Fibroblast of pulmonary artery (primary cell): ENCODE data around the gene DECR2.
A peak's percentile ranks its signal among the peaks of the same experiment; 100 is the strongest.

ENCODE experiments used
- DNase-seq: peaks from one replicate; pipeline ENCODE4 v3.0.0-alpha.2; 2010; ENCODE audit warnings: low read depth
- H3K4me3 ChIP-seq: replicated peaks from 2 replicates; pipeline ENCODE4 v1.5.1; 2011; ENCODE audit warnings: low read depth, mild to moderate bottlenecking, control low read depth, low read length, moderate library complexity
- TF ChIP-seq, protein P1 (sequence below): IDR thresholded peaks from 2 replicates; pipeline ENCODE4 v1.5.1; 2011; ENCODE audit warnings: mild to moderate bottlenecking, control low read depth, low read length, inconsistent platforms; ENCODE audit errors: missing control alignments

DECR2 gene

DNA sequence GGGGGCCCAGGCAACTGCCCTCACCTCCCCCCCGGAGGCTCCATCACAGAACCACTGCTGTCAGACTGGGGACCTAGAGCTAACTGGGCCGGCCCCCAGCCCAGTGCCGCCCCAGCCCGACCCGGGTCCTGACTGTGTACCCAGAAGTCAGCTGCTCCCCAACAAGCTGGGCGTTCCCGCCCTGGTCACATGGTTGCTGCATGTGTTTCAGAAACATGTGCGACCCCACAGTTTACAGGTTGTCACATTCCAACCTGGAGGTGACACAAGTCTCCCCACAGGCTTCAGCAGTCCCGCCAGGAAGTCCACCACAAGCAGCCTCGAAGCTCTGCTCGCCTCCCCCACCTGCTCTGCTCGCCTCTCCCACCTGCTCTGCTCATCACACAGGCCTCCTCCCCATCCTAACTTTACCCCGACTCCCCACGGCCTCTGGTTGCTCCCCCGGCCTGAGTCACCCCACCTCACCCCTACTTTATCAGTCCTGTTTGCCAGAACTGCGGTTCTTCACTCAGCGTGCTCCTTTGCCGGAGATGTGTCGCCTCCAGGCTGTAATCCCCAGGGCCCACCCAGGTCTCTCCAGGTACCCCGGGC lies 32.3 kb upstream of the DECR2 start:
- TF ChIP-seq, protein P1, sequence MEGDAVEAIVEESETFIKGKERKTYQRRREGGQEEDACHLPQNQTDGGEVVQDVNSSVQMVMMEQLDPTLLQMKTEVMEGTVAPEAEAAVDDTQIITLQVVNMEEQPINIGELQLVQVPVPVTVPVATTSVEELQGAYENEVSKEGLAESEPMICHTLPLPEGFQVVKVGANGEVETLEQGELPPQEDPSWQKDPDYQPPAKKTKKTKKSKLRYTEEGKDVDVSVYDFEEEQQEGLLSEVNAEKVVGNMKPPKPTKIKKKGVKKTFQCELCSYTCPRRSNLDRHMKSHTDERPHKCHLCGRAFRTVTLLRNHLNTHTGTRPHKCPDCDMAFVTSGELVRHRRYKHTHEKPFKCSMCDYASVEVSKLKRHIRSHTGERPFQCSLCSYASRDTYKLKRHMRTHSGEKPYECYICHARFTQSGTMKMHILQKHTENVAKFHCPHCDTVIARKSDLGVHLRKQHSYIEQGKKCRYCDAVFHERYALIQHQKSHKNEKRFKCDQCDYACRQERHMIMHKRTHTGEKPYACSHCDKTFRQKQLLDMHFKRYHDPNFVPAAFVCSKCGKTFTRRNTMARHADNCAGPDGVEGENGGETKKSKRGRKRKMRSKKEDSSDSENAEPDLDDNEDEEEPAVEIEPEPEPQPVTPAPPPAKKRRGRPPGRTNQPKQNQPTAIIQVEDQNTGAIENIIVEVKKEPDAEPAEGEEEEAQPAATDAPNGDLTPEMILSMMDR, result no peak
- peak overlapping the region; percentile 47 for H3K4me3 ChIP-seq
- DNase-seq, result no peak

DNA sequence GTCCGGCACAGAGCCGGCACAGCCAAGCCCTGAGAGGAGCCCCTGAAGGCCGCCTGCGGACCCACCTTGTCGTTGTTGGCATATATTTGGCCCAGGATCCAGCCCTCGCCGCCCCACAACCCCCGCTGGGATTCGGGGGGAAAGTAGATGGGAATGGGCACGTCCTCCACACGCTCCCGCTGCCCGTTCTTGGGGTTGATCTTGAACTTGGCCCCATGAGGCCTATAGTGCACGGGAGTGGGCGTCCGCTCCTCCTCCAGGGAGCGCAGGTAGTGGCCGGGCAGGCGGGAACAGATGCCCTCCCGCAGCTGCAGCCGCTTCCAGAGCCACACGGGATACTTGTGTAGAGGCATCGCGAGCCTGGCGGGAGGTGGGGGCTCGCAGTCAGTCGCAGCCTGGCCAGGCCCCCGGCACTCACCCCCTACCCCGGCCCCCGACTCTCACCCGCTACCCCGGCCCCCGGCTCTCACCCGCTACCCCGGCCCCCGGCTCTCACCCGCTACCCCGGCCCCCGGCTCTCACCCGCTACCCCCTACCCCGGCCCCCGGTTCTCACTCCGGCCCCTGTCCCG lies 31.7 kb upstream of the DECR2 start:
- peak overlapping the region; percentile 47 for H3K4me3 ChIP-seq
- no peak for DNase-seq
- TF ChIP-seq, protein P1, result no peak

DNA sequence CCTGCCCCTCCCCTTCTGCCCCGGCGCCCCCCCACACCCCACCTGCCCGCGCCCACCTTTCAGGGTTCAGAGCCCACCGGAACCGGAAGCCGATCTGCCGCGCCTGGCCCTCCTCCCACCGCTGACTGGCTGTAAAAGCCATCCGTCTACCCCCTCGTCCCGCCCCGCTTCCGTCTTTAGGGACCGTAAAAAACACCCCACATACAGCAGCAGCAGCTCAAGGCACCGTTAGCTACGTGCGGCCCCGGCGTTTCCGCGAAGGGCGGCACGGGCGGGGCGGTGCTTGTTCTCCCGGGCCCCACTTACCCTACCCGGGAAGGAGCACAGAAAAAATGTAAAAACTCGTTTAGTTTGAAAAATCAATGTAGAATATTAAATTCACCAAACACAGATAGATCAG lies 31.2 kb upstream of the DECR2 start, which contains the start of gene MRPL28:
Gene MRPL28 (minus strand): TSS at position 96 of the 400 bp plus-strand sequence. CDS start 320 bp downstream, outside the sequence.
- peak within 1 kb of the TSS; percentile 47 for H3K4me3 ChIP-seq
- TF ChIP-seq, protein P1, result no peak
- peak; percentile 96 for DNase-seq

DNA sequence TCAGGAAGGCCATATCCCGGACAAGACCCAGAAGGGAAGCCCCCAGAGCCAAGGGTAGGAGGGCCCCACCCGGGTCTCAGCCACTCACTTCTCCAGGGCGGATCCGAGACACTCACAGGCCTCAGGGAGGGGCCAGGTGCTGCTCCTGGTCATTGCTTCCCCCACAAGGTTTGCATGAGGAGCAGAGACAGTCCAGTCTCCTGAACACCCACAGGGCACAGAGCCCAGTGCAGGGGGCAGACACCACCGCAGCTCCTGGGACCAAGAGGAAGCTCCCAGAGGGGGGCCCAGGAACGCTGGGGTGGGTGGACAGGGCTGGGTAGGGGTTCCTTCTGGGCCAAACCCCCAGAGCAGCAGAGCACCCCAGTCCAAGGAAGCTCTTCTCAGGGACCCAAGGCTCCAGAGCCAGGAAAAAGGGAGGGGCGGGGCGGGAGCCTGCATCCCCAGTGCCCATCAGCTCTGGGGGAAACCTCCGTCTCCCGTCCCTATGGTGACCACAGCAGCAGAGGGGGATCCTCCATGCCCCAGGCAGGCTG lies 30.6 kb upstream of the DECR2 start:
- DNase-seq, result no peak
- peak overlapping the region; percentile 47 for H3K4me3 ChIP-seq
- TF ChIP-seq, protein P1, result no peak

DNA sequence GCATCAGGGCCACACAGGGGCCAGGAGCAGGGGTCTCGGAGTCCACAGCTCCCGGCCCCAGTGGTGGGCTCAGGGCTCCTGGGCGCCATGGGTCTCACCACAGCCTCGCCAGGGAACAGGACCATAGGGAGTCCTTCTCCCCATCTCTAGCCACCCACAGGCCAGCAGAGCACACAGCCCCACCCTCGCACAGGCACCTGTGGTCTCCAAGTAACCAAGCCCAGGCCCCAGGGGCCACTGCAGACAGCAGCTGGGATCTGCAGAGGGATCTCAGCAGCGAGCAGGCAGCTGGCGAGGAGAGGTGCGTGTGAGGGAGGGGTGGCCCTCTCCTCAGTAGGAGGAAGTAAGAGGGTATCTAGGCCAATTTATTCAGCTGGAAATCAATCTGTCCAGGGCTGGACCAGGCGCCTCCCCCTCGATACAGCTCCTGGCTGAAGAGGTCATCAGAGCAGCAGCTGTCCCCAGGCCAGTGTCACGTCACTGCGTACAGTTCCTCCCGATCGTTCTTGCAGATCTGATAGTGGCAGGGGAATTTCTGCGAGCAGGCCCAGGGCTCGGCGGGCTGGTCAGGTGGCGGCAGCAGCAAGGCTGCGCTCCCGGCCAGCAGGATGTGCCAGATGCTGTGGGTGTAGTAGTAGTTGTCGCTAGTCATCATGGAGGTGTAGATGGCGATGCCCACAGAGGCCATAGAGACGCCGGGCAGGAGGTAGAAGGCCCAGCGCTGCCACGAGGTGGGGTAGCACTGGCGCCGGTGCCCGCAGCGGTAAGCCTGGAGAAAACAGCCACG lies 30.0 kb upstream of the DECR2 start:
- DNase-seq, result no peak
- TF ChIP-seq, protein P1, result no peak

DNA sequence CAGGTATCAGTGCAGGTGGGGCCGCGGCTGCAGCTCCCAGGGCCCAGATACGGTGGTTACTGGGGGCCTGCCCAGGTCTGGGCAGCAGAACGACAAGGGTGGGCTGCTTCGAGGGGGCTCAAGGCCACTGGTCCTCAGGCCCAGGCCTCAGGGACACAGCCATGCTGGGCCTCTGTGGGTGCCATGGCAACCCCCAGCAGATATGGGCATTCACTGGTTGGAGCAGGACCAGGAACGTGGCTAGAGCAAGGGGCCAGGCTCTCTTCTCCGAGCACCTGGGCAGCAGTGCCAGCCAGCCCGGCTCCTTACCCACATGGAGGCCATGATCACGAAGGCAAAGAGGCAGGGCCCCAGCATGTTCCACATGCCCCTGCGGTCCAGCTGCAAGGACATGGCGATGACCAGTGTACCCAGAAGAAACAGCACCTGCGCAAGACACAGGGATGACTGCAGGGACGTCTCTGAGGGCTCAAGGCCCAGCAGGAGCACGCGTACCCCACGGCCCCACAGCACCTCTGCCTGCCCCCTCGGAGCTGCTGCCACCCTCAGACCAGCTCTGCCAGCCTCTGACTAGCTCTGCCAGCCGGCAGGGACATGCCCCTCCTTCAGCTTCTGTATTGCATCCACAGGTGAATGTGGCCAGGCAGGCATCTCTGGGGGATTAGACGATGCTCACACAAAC lies 29.2 kb upstream of the DECR2 start:
- no peak for DNase-seq
- no peak overlapping the region for H3K4me3 ChIP-seq
- TF ChIP-seq, protein P1, result no peak

More for the DNA sequence above, 30.0 kb upstream of the DECR2 start:
- H3K4me3 ChIP-seq, result no peak overlapping the region
